ENCODE results near the gene EIF2S3. TPM values are rescaled to one million over a fixed set of nuclear protein-coding genes. Genes with fewer than 3 reads are reported as not detected.

The EIF2S3 gene
- polyA plus RNA-seq, 3 donors = 87.1 to 157 (median 87.2) TPM

DNA sequence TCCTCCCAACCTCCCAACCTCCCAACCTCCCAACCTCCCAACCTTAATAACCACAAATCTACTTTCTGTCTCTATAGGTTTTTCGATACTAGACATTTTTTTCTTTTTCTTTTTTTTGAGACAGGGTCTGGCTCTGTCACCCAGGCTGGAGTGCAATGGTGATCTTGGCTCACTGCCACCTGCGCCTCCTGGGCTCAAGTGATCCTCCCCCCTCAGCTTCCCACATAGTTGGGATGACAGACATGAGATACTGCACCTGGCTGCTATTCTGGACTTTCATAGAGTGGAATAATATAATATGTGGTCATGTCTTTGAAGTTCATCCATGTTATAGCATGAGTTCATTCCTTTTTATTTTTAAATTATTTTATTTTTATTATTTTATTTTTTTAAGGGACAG is 55.3 kb downstream of the EIF2S3 start:
- H3K4me2 ChIP-seq (replicated peaks; ENCODE audit: extremely low read depth, low read length, poor library complexity, severe bottlenecking) = no peak overlapping the region
- Mint-ChIP-seq H3K27me3 (ENCODE audit: low read depth in 3 of 3) (peaks cover 0 to 46% (median 2%) of the 10 kb centered on the region in 3 donors), H3K4me1 (no peaks in the 10 kb centered on the region), H3K9me3 (peaks cover 0 to 2% (median 0%) of the 10 kb centered on the region in 7 donors), H3K4me3 (no peak overlapping the region), H3K36me3 (no peaks in the 10 kb centered on the region), H3K27ac (no peak overlapping the region)
- no peaks in the 10 kb centered on the region for H3K79me2 ChIP-seq (ENCODE audit: insufficient read depth, low read length)
- no peak overlapping the region for H3K4me3 ChIP-seq (replicated peaks in 1 of 3; ENCODE audit: low read depth in 2 of 3, low read length in 3 of 3)
- H3K27ac ChIP-seq (ENCODE audit: low read depth in 1 of 2, low read length in 2 of 2) = no peak overlapping the region
- H3K36me3 ChIP-seq (replicated peaks in 1 of 2; ENCODE audit: control insufficient read depth in 1 of 2, insufficient read depth in 2 of 2, low read length in 2 of 2) = no peaks in the 10 kb centered on the region
- no peak for DNase-seq
- no peaks in the 10 kb centered on the region for H4K20me1 ChIP-seq (ENCODE audit: insufficient read depth, low read length)
- peaks cover 0 to 8% of the 10 kb centered on the region in 2 donors for H3K27me3 ChIP-seq (ENCODE audit: control insufficient read depth in 2 of 2, insufficient read depth in 2 of 2, low read length in 2 of 2)
- WGBS (ENCODE audit: insufficient coverage) = no CpG with 5 or more reads among the region's 2 CpGs
- H3K4me1 ChIP-seq (ENCODE audit: control insufficient read depth in 1 of 2, insufficient read depth in 2 of 2, low read length in 2 of 2) = no peaks in the 10 kb centered on the region
- no peaks in the 10 kb centered on the region for H3K9me3 ChIP-seq (replicated peaks in 1 of 2; ENCODE audit: control insufficient read depth in 1 of 2, insufficient read depth in 1 of 2, low read length in 2 of 2)
- intact Hi-C loops (cut with micrococcal nuclease) = no loop called here
- no peak overlapping the region for H3K9ac ChIP-seq (ENCODE audit: insufficient read depth, low read length, poor library complexity, severe bottlenecking)
- H2AFZ ChIP-seq (ENCODE audit: insufficient read depth, low read depth, low read length, poor library complexity, severe bottlenecking) = no peak overlapping the region
- TF ChIP-seq, protein P1, sequence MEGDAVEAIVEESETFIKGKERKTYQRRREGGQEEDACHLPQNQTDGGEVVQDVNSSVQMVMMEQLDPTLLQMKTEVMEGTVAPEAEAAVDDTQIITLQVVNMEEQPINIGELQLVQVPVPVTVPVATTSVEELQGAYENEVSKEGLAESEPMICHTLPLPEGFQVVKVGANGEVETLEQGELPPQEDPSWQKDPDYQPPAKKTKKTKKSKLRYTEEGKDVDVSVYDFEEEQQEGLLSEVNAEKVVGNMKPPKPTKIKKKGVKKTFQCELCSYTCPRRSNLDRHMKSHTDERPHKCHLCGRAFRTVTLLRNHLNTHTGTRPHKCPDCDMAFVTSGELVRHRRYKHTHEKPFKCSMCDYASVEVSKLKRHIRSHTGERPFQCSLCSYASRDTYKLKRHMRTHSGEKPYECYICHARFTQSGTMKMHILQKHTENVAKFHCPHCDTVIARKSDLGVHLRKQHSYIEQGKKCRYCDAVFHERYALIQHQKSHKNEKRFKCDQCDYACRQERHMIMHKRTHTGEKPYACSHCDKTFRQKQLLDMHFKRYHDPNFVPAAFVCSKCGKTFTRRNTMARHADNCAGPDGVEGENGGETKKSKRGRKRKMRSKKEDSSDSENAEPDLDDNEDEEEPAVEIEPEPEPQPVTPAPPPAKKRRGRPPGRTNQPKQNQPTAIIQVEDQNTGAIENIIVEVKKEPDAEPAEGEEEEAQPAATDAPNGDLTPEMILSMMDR (IDR thresholded peaks at IDR 0.05) = no peak

DNA sequence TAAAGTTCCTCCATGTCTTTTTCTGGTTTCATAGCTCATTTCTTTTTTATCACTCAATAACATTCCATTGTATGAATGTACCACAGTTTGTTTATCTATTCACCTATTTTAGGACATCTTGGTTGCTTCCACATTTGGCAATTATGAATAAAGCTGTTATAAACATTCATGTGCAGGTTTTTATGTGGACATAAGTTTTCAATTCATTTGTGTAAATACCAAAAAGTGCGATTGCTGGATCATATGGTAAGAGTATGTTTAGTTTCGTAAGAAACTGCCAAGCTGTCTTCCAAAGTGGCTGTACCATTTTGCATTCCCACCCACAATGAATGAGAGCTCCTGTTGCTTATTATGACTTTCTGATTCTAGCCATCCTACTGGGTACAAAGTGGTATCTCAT is 58.4 kb downstream of the EIF2S3 start:
- TF ChIP-seq, protein P1 (IDR thresholded peaks at IDR 0.05) = no peak

More for the DNA sequence above, 58.4 kb downstream of the EIF2S3 start:
- no peaks in the 10 kb centered on the region for H3K4me1 Mint-ChIP-seq
- peaks cover 0 to 2% of the 10 kb centered on the region in 2 donors for H3K27me3 ChIP-seq (ENCODE audit: control insufficient read depth in 2 of 2, insufficient read depth in 2 of 2, low read length in 2 of 2)
- no peak overlapping the region for H3K27ac Mint-ChIP-seq
- H4K20me1 ChIP-seq (ENCODE audit: insufficient read depth, low read length) = no peaks in the 10 kb centered on the region
- intact Hi-C loops (cut with micrococcal nuclease) = no loop called here
- H3K4me3 Mint-ChIP-seq = no peak overlapping the region
- no peak overlapping the region for H2AFZ ChIP-seq (ENCODE audit: insufficient read depth, low read depth, low read length, poor library complexity, severe bottlenecking)
- no peaks in the 10 kb centered on the region for H3K4me1 ChIP-seq (ENCODE audit: control insufficient read depth in 1 of 2, insufficient read depth in 2 of 2, low read length in 2 of 2)
- whole genome bisulfite sequencing (ENCODE audit: insufficient coverage) = no CpG with 5 or more reads among the region's 2 CpGs
- no peak overlapping the region for H3K9ac ChIP-seq (ENCODE audit: insufficient read depth, low read length, poor library complexity, severe bottlenecking)
- H3K79me2 ChIP-seq (ENCODE audit: insufficient read depth, low read length) = no peaks in the 10 kb centered on the region
- no peak overlapping the region for H3K4me3 ChIP-seq (replicated peaks in 1 of 3; ENCODE audit: low read depth in 2 of 3, low read length in 3 of 3)
- peaks cover 0 to 49% (median 2%) of the 10 kb centered on the region in 3 donors for H3K27me3 Mint-ChIP-seq (ENCODE audit: low read depth in 3 of 3)
- H3K9me3 Mint-ChIP-seq = peaks cover 0 to 2% (median 0%) of the 10 kb centered on the region in 7 donors
- DNase-seq = no peak
- H3K9me3 ChIP-seq (replicated peaks in 1 of 2; ENCODE audit: control insufficient read depth in 1 of 2, insufficient read depth in 1 of 2, low read length in 2 of 2) = no peaks in the 10 kb centered on the region
- no peaks in the 10 kb centered on the region for H3K36me3 Mint-ChIP-seq
- no peak overlapping the region for H3K27ac ChIP-seq (ENCODE audit: low read depth in 1 of 2, low read length in 2 of 2)
- H3K4me2 ChIP-seq (replicated peaks; ENCODE audit: extremely low read depth, low read length, poor library complexity, severe bottlenecking) = no peak overlapping the region
- no peaks in the 10 kb centered on the region for H3K36me3 ChIP-seq (replicated peaks in 1 of 2; ENCODE audit: control insufficient read depth in 1 of 2, insufficient read depth in 2 of 2, low read length in 2 of 2)
